SK-N-SH (cell line): ENCODE data around the gene THSD4. TPM values are rescaled to one million over a fixed set of nuclear protein-coding genes. Genes with fewer than 3 reads are reported as not detected.

Experiments used
- CTCF ChIA-PET: fragments of 300-600, 350-600 bp; formaldehyde crosslinking; extraction: SDS; loops from one replicate; lab custom pipeline; 2021; lab: Yijun Ruan, JAX
- POLR2A ChIA-PET: fragments of 350-600 bp; sonication (Branson Sonifier 250); formaldehyde crosslinking; extraction: SDS; loops from one replicate; lab custom pipeline; 2020; ENCODE audit warnings: antibody characterized with exemption, inconsistent platforms; lab: Yijun Ruan, JAX
- DNase-seq: peaks from one replicate; pipeline ENCODE4 v3.0.0; 2012
- H2AFZ ChIP-seq: fragments of 200-600 bp; sonication (generic); 2 replicates; pipeline ENCODE4 v1.8.1; 2016; ENCODE audit warnings: antibody characterized with exemption, mild to moderate bottlenecking, low read depth
- H3F3A ChIP-seq: fragments of 200-600 bp; sonication (generic); replicated peaks from 2 replicates; pipeline ENCODE3; 2016; ENCODE audit warnings: antibody characterized with exemption, mild to moderate bottlenecking; ENCODE audit not compliant: insufficient read depth
- H3K27ac ChIP-seq, 2 experiments: fragments of 200-500 bp in 1 of 2; fragments of 200-600 bp in 1 of 2; sonication (Bioruptor generic) in 1 of 2; sonication (generic), shearing (Covaris generic) in 1 of 2; 2 replicates each; pipeline versions ENCODE4 v1.5.1 to v1.6.1; 2014 to 2016; ENCODE audit warnings: low read depth in 2 of 2, inconsistent platforms in 1 of 2, low read length in 1 of 2, mild to moderate bottlenecking in 1 of 2, mixed read lengths in 1 of 2
- H3K27me3 ChIP-seq: fragments of 200-600 bp; sonication (generic), shearing (Covaris generic); 2 replicates; pipeline ENCODE4 v1.6.1; 2016; ENCODE audit warnings: mixed run types; ENCODE audit not compliant: insufficient read depth
- H3K36me3 ChIP-seq, 2 experiments: fragments of 200-500 bp in 1 of 2; fragments of 200-600 bp in 1 of 2; sonication (Bioruptor generic) in 1 of 2; sonication (generic) in 1 of 2; replicated peaks in 1 of 2; 2 replicates each; pipeline versions ENCODE3 to v1.5.1; 2014 to 2016; ENCODE audit warnings: low read length in 1 of 2, mild to moderate bottlenecking in 1 of 2; ENCODE audit not compliant: insufficient read depth in 2 of 2, control insufficient read depth in 1 of 2
- H3K4me1 ChIP-seq, 2 experiments: fragments of 200-500 bp in 1 of 2; fragments of 200-600 bp in 1 of 2; sonication (Bioruptor generic) in 1 of 2; sonication (generic), shearing (Covaris generic) in 1 of 2; 2 replicates each; pipeline versions ENCODE4 v1.5.1 to v1.6.1; 2014 to 2016; ENCODE audit warnings: low read depth in 1 of 2, low read length in 1 of 2, mixed run types in 1 of 2; ENCODE audit not compliant: insufficient read depth in 2 of 2, control insufficient read depth in 1 of 2
- H3K4me2 ChIP-seq: fragments of 200-600 bp; sonication (generic), shearing (Covaris generic); 2 replicates; pipeline ENCODE4 v1.6.1; 2017; ENCODE audit warnings: mixed run types
- H3K4me3 ChIP-seq, 2 experiments: fragments of 200-500 bp in 1 of 2; fragments of 200-600 bp in 1 of 2; sonication (Bioruptor generic) in 1 of 2; sonication (generic), shearing (Covaris generic) in 1 of 2; 2 replicates each; pipeline versions ENCODE4 v1.5.1 to v1.8.1; 2014 to 2016; ENCODE audit warnings: low read depth in 2 of 2, inconsistent platforms in 1 of 2, low read length in 1 of 2, mild to moderate bottlenecking in 1 of 2, mixed read lengths in 1 of 2, moderate library complexity in 1 of 2
- H3K79me2 ChIP-seq: fragments of 200-600 bp; sonication (generic); 2 replicates; pipeline ENCODE4 v1.8.1; 2017; ENCODE audit warnings: mild to moderate bottlenecking; ENCODE audit not compliant: insufficient read depth
- H3K9ac ChIP-seq: fragments of 200-600 bp; sonication (generic); 2 replicates; pipeline ENCODE4 v1.6.1; 2017; ENCODE audit warnings: mixed run types
- H3K9me2 ChIP-seq: fragments of 200-600 bp; sonication (generic); 2 replicates; pipeline ENCODE4 v1.6.1; 2017; ENCODE audit warnings: mixed run types
- H3K9me3 ChIP-seq: fragments of 200-600 bp; sonication (generic); 2 replicates; pipeline ENCODE4 v1.6.1; 2017; ENCODE audit warnings: mixed run types, mild to moderate bottlenecking, moderate library complexity
- H4K20me1 ChIP-seq: fragments of 200-600 bp; sonication (generic); 2 replicates; pipeline ENCODE4 v1.6.1; 2017; ENCODE audit warnings: mild to moderate bottlenecking, mixed run types; ENCODE audit not compliant: insufficient read depth
- ELF1 ChIP-seq: IDR thresholded peaks from 2 replicates; pipeline ENCODE4 v1.4.0; 2012
- EP300 ChIP-seq, 2 experiments: IDR thresholded peaks; 2 replicates each; pipeline versions ENCODE4 v1.4.0 to v1.6.1; 2012; ENCODE audit warnings: borderline replicate concordance in 1 of 2, low read depth in 1 of 2, low read length in 1 of 2
- EZH2phosphoT487 ChIP-seq: fragments of 200-600 bp; sonication (generic); IDR thresholded peaks from 2 replicates; pipeline ENCODE4 v1.6.1; 2017; ENCODE audit warnings: low read depth, mixed run types, mild to moderate bottlenecking, antibody characterized with exemption, moderate library complexity, borderline replicate concordance
- FOSL2 ChIP-seq: IDR thresholded peaks from 2 replicates; pipeline ENCODE4 v1.4.0; 2012; ENCODE audit warnings: low read depth, mild to moderate bottlenecking, moderate library complexity, borderline replicate concordance
- FOXJ3 ChIP-seq: sonication (generic); formaldehyde crosslinking; IDR thresholded peaks from 2 replicates; pipeline ENCODE4 v1.5.1; 2020; ENCODE audit warnings: mild to moderate bottlenecking, missing genetic modification reagents
- GABPA ChIP-seq: IDR thresholded peaks from 2 replicates; pipeline ENCODE4 v1.4.0; 2012; ENCODE audit warnings: low read depth, mild to moderate bottlenecking
- GATA2 ChIP-seq: sonication (generic); formaldehyde crosslinking; IDR thresholded peaks from 2 replicates; pipeline ENCODE4 v1.5.0; 2020; ENCODE audit warnings: mild to moderate bottlenecking, missing genetic modification reagents
- JUND ChIP-seq: IDR thresholded peaks from 2 replicates; pipeline ENCODE4 v1.4.0; 2012
- NRF1 ChIP-seq: IDR thresholded peaks from 2 replicates; pipeline ENCODE4 v1.6.1; 2012; ENCODE audit warnings: low read depth, mild to moderate bottlenecking, low read length
- POLR2AphosphoS5 ChIP-seq: IDR thresholded peaks from 2 replicates; pipeline ENCODE4 v1.6.1; 2012; ENCODE audit warnings: low read depth, low read length
- RXRA ChIP-seq: IDR thresholded peaks from 2 replicates; pipeline ENCODE4 v1.4.0; 2012; ENCODE audit warnings: low read depth, mild to moderate bottlenecking, borderline replicate concordance
- SMC3 ChIP-seq: IDR thresholded peaks from 2 replicates; pipeline ENCODE4 v1.6.1; 2012; ENCODE audit warnings: low read depth, low read length, improper control_type of control experiment
- TAF1 ChIP-seq: IDR thresholded peaks from 2 replicates; pipeline ENCODE4 v1.6.1; 2012; ENCODE audit warnings: low read depth, mild to moderate bottlenecking, low read length, moderate library complexity, borderline replicate concordance
- TCF12 ChIP-seq: IDR thresholded peaks from 2 replicates; pipeline ENCODE4 v1.4.0; 2012
- WGBS: methylation state at CpG from one replicate; pipeline ENCODE4 v1.1.6; 2017; ENCODE audit warnings: low lambda C conversion rate; 5-methylcytosine and 5-hydroxymethylcytosine counted together
- polyA plus RNA-seq, 3 experiments: library from polyadenylated mRNA; depleted of rRNA; stranded (reverse); fragments of >200 nt; gene quantifications; 2 replicates each; pipeline ENCODE4 v1.2.3, GENCODE V29; 2012
- TF ChIP-seq, protein P1 (sequence below): IDR thresholded peaks from 2 replicates; pipeline ENCODE4 v1.4.0; 2012; ENCODE audit warnings: low read depth, borderline replicate concordance
- TF ChIP-seq, protein P2 (sequence below): fragments of 200-600 bp; sonication (generic); IDR thresholded peaks from 2 replicates; pipeline ENCODE4 v1.6.1; 2017; ENCODE audit warnings: antibody characterized with exemption, mild to moderate bottlenecking, moderate library complexity
- TF ChIP-seq, protein P3 (sequence below): IDR thresholded peaks from 2 replicates; pipeline ENCODE4 v1.4.0; 2012; ENCODE audit warnings: low read depth
- TF ChIP-seq, protein P4 (sequence below): fragments of 150-350 bp; IDR thresholded peaks from 2 replicates; pipeline ENCODE4 v1.6.1; 2016; ENCODE audit warnings: mild to moderate bottlenecking, low read depth, low read length
- TF ChIP-seq, protein P5 (sequence below): IDR thresholded peaks from 2 replicates; pipeline ENCODE4 v1.6.1; 2012; ENCODE audit warnings: mild to moderate bottlenecking, low read depth, low read length, moderate library complexity
- TF ChIP-seq, protein P6 (sequence below): IDR thresholded peaks from 2 replicates; pipeline ENCODE4; 2012
- TF ChIP-seq, protein P7 (sequence below): fragments of 150-350 bp; IDR thresholded peaks from 2 replicates; pipeline ENCODE4 v1.6.1; 2017; ENCODE audit warnings: antibody characterized with exemption, low read length, low read depth, borderline replicate concordance

The THSD4 gene
- polyA plus RNA-seq, 1 of the 3 experiments (the other 2 are of a cell fraction) = 79.1 TPM

DNA sequence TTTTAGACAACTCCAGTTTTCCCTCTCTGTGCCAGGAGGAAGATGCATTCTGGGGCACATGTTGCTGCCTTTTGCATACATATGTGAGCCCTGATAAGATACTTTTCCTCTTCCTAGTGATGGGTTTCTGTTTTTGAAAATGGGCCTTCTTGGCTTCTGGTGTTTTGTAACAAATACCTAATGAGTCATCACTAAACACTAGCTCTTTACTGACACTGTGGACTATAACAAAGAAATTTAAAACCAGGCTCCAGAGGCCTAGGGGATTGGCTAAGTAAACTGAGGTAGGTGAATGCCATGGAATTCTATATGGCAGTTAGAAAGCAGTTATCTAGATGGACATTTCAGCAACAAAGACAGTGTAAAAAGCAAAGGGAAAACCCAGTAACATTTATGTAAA, 601.7 kb downstream of the THSD4 start (continued):
- TF ChIP-seq EP300 (IDR thresholded peaks at IDR 0.05; ENCODE audit: borderline replicate concordance in 1 of 2, low read depth in 1 of 2, low read length in 1 of 2) (peak in 1 of 2 experiments; percentile 22; a peak in 1 of 4 replicates), GABPA (no peak), TCF12 (peak; percentile 39), POLR2AphosphoS5 (no peak), GATA2 (no peak), TAF1 (no peak), EZH2phosphoT487 (no peak), RXRA (no peak), FOSL2 (peak; percentile 56; the same call in 1 of the 2 replicates)
- TF ChIP-seq, protein P1, sequence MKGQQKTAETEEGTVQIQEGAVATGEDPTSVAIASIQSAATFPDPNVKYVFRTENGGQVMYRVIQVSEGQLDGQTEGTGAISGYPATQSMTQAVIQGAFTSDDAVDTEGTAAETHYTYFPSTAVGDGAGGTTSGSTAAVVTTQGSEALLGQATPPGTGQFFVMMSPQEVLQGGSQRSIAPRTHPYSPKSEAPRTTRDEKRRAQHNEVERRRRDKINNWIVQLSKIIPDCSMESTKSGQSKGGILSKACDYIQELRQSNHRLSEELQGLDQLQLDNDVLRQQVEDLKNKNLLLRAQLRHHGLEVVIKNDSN = no peak
- TF ChIP-seq, protein P2, sequence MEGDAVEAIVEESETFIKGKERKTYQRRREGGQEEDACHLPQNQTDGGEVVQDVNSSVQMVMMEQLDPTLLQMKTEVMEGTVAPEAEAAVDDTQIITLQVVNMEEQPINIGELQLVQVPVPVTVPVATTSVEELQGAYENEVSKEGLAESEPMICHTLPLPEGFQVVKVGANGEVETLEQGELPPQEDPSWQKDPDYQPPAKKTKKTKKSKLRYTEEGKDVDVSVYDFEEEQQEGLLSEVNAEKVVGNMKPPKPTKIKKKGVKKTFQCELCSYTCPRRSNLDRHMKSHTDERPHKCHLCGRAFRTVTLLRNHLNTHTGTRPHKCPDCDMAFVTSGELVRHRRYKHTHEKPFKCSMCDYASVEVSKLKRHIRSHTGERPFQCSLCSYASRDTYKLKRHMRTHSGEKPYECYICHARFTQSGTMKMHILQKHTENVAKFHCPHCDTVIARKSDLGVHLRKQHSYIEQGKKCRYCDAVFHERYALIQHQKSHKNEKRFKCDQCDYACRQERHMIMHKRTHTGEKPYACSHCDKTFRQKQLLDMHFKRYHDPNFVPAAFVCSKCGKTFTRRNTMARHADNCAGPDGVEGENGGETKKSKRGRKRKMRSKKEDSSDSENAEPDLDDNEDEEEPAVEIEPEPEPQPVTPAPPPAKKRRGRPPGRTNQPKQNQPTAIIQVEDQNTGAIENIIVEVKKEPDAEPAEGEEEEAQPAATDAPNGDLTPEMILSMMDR = no peak

DNA sequence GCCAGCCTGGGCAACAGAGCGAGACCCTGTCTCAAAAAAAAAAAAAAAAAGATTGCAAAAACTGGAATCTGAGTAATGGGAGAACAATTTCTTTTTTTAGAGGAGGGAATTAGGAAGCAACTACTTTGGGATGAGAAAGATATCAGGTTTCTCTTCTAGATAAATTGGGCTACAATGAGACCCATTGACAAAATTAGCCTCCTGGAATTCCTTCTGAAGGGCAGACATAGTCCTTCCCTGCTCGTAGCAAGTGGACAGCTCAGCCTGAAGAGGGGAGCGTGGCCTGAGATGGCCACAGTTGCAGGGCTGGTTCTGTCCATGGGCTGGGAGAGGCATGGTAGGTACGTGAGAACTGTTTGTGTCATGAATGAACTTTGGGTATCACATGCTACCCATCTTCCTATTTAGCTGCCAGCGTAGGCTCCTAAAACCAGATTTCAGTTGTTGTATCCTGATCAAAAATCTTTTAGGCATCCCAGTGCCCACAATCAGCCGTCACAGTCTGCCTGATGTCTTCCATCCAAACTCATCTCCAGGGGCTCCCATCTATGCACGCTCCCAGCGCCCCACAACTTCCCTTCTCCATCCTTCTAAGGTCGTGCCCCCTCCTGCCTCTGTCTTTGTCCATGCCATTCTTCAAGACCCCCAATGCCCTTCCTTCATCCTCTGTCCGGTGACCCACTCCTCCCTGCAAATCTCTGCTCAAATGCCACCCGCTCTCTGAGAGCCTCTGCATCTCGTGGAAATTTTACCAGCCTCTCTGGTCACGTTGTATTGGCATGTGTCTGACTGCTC, 603.0 kb downstream of the THSD4 start:
- Histone ChIP-seq H3F3A (no peaks in the 10 kb centered on the region), H3K27me3 (no peaks in the 10 kb centered on the region), H3K27ac (no peak overlapping the region), H3K4me2 (no peak overlapping the region), H3K9me3 (no peaks in the 10 kb centered on the region), H3K9ac (no peak overlapping the region), H3K9me2 (no peaks in the 10 kb centered on the region), H3K36me3 (no peaks in the 10 kb centered on the region), H3K79me2 (no peaks in the 10 kb centered on the region), H4K20me1 (no peaks in the 10 kb centered on the region), H2AFZ (no peak overlapping the region), H3K4me1 (0 out of 4 replicates have a peak, but pooled peaks cover 0 to 5% of the 10 kb centered on the region in 2 experiments), H3K4me3 (no peak overlapping the region)
- 84% methylated on average over 11 of the region's 13 CpGs for WGBS
- POLR2A ChIA-PET = no interaction called here
- CTCF ChIA-PET = no interaction called here
- DNase-seq = no peak
- TF ChIP-seq JUND = no peak
- TF ChIP-seq, protein P3, sequence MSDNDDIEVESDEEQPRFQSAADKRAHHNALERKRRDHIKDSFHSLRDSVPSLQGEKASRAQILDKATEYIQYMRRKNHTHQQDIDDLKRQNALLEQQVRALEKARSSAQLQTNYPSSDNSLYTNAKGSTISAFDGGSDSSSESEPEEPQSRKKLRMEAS = no peak
- TF ChIP-seq SMC3 = no peak
- TF ChIP-seq, protein P4, sequence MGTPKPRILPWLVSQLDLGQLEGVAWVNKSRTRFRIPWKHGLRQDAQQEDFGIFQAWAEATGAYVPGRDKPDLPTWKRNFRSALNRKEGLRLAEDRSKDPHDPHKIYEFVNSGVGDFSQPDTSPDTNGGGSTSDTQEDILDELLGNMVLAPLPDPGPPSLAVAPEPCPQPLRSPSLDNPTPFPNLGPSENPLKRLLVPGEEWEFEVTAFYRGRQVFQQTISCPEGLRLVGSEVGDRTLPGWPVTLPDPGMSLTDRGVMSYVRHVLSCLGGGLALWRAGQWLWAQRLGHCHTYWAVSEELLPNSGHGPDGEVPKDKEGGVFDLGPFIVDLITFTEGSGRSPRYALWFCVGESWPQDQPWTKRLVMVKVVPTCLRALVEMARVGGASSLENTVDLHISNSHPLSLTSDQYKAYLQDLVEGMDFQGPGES = no peak
- TF ChIP-seq, protein P5, sequence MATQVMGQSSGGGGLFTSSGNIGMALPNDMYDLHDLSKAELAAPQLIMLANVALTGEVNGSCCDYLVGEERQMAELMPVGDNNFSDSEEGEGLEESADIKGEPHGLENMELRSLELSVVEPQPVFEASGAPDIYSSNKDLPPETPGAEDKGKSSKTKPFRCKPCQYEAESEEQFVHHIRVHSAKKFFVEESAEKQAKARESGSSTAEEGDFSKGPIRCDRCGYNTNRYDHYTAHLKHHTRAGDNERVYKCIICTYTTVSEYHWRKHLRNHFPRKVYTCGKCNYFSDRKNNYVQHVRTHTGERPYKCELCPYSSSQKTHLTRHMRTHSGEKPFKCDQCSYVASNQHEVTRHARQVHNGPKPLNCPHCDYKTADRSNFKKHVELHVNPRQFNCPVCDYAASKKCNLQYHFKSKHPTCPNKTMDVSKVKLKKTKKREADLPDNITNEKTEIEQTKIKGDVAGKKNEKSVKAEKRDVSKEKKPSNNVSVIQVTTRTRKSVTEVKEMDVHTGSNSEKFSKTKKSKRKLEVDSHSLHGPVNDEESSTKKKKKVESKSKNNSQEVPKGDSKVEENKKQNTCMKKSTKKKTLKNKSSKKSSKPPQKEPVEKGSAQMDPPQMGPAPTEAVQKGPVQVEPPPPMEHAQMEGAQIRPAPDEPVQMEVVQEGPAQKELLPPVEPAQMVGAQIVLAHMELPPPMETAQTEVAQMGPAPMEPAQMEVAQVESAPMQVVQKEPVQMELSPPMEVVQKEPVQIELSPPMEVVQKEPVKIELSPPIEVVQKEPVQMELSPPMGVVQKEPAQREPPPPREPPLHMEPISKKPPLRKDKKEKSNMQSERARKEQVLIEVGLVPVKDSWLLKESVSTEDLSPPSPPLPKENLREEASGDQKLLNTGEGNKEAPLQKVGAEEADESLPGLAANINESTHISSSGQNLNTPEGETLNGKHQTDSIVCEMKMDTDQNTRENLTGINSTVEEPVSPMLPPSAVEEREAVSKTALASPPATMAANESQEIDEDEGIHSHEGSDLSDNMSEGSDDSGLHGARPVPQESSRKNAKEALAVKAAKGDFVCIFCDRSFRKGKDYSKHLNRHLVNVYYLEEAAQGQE = no peak
- TF ChIP-seq NRF1 = no peak
- no peak for TF ChIP-seq ELF1
- TF ChIP-seq TAF1 = no peak
- TF ChIP-seq FOXJ3 (CRISPR knock-in tag) = no peak
- no peak for TF ChIP-seq GABPA
- TF ChIP-seq, protein P6, sequence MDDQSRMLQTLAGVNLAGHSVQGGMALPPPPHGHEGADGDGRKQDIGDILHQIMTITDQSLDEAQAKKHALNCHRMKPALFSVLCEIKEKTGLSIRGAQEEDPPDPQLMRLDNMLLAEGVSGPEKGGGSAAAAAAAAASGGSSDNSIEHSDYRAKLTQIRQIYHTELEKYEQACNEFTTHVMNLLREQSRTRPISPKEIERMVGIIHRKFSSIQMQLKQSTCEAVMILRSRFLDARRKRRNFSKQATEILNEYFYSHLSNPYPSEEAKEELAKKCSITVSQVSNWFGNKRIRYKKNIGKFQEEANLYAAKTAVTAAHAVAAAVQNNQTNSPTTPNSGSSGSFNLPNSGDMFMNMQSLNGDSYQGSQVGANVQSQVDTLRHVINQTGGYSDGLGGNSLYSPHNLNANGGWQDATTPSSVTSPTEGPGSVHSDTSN = no peak
- TF ChIP-seq, protein P7, sequence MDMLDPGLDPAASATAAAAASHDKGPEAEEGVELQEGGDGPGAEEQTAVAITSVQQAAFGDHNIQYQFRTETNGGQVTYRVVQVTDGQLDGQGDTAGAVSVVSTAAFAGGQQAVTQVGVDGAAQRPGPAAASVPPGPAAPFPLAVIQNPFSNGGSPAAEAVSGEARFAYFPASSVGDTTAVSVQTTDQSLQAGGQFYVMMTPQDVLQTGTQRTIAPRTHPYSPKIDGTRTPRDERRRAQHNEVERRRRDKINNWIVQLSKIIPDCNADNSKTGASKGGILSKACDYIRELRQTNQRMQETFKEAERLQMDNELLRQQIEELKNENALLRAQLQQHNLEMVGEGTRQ = no peak
